Fibroblast of skin of back (primary cell): ENCODE results near the gene COL4A6.
A peak's percentile ranks its signal among the peaks of the same experiment; 100 is the strongest.

ENCODE experiments used
- DNase-seq: peaks from one replicate; pipeline ENCODE4 v3.0.0-alpha.2; 2013

COL4A6 gene

DNA sequence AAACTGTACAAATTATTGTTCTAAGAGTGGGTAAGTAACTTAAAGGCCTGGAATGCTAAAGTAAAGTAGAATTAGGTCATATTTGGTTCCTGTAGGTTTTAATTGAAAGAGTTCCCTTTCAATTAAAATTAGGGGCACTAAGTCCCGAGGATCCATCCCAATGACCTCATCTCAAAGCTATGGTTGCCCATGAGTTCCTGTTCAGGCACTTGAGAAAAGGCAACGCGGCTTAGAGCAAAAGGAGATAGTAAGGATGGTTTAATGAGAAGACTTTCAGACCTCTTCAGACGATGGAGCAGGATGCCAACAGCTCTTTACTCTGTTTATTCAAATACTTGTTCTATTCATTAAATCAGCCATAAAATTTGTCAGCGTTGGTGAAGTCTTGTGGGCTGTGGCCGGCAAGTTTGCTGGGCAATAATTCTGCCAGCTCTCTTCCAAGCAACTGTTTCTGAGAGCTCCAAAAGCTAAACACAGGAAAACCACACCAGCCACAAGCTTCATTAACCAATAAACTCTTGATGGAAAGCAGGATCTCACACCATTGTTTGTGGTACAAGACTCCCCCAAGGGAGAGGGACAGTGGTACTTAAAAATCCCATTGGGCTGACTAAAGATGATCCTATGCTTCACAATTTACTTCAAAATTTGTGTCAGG, 167.4 kb downstream of the COL4A6 start:
- peak; percentile 21 for DNase-seq

GRCh38 chrX:108270280-108270679, 167.9 kb downstream of the COL4A6 start:
- DNase-seq: no peak

DNA sequence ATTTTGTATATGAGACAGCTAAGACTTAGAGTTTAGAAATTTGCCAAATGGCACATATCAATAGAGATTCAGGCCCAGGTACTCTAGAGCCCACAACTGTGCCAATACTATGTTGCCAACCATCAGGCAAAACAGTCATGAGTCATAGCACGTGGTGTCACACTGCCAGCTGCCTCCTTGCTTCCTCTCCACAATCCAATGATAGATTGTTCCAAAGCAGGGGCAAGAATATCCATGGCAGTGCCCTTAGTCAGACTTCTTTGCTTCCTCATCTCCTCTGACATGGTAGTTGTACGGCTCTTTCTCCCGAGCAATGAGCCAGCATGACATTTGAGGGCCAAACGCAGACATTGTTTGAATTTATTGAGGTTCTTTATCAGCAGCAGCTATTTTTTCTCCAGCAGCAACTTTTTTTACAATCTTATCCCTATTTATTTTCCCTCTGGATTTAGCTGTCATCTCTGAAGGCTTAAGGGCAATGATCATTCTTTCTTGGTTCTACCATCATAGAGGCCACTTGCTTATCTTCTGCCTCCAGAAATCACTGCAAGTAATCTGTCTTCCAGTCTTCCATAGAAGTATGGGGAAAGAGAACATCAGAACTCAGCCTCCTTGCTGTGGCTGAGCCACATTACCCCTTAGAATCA, 169.7 kb downstream of the COL4A6 start:
- DNase-seq: peak; percentile 5

GRCh38 chrX:108267557-108267956, 170.7 kb downstream of the COL4A6 start:
- DNase-seq: no peak

GRCh38 chrX:108264376-108264775, 173.8 kb downstream of the COL4A6 start:
- no peak for DNase-seq

DNA sequence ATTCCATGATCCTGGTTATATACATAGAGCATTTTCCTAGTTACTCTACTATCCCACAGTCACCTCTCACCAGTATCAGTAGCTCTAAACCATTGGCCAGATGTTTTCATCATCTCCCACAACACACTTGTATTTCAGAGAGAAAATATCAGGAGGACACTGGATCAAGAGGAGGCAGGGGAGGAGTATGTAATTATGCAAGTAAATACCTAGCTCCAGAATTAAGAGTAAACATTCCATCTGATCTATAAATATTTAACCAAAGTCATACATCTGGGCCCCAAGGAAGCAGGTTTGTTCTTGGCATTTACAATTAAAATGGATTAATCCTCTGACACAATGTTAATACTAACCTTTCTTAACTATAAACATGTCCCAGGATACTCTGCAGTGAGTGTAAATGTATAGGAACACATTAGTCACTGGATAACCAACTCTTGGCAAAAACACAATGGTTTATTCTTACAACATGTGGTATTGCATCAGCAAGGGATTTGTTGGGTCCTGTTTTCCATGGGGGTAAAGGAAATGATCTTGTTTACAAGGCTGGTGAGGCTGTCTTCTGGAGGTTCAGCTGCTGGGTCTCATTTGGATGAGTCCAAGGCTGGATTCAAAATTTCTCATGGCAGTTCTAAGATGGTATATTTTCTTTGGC, 176.5 kb downstream of the COL4A6 start:
- DNase-seq: peak; percentile 0

DNA sequence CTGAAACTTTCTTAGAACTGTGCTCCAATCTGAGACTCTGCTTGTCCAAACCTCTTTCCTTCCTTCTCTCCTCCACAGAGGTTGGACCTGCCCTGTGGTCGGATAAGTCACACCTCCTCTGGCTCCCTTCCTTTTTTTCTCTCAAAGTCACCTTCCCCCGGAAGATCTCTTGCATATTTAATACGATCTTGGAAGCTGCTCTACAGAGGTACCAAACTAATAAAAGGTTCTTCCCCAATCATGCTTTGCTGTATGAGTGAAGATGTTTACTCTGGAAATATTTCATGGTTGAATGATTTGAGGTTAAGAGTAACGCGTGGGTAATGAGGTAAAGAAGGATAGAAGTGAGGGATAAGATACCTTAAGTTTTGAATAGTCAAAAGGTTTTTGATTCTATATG, 180.7 kb downstream of the COL4A6 start:
- DNase-seq: no peak

- no peak for DNase-seq
Measured at GRCh38 chrX:108254636-108255035, 183.6 kb downstream of the COL4A6 start.

- no peak for DNase-seq
Measured at GRCh38 chrX:108250654-108251579, 187.3 kb downstream of the COL4A6 start.

DNA sequence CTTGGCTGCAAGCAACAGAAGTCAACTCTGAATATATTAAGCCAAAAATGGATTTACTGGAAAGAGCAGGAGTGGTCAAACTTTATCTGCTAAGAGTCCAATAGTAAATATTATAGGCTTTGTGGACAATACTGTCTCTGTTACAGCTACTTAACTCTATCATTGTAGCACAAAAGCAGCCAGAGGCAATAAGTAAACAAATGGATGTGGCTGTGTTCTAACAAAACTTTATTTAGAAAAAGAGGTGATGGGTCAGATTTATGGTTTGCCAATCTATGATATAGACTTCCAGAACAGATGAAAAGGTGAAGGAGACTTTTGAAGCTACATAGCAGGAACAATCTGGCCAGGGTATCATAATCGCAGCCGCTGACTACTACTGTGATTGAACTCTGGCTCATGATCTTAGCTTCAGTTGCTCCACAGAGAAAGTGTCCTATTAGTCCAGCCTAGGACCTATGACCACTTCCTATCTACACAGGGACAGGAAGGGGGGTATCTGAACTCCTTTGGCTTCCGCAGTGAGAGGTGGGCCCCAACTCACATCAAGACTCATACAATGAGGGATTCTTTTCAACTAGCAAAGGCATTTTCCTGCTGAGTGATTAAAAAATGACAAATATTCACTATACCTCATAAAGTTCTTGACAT, 191.8 kb downstream of the COL4A6 start:
- DNase-seq: no peak

DNA sequence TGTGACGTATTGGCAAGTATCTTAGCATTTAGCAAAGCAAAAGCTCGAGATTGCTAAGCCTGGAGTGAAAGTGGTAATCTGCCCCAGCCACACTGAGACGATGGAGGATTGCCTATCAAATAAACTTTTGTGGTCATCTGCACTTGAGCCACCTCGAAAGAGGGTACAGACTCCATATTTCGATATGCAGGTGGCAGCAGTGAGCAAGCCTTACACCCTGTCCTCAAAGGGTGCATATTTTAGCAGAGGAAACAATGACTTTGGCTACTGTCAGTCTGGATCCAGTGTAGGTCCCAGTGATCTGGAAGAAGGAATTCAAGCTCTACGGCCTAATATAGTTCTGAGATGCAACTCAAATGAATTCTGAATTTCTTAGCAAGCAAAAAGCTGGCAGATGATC, 192.8 kb downstream of the COL4A6 start:
- no peak for DNase-seq

DNA sequence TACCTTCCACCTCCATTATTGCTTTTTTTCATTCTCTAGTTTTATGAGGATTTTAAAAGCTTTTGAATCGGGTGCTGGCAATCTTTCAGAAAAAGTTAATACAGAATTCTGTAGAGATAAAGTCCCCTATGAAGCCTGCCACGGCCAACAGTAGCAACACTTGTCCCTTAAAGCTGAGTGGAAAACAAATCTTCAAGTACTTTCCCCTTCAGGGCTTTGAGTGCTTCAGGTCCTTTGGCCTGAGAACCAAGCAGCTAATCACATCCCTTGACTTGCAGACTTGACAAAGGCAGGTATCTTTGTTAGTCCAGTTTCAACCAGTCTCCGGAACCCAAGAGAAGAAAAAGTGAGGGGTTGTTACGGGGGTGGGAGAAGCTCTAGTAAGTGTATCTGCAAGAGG, 202.2 kb downstream of the COL4A6 start:
- DNase-seq: no peak

DNA sequence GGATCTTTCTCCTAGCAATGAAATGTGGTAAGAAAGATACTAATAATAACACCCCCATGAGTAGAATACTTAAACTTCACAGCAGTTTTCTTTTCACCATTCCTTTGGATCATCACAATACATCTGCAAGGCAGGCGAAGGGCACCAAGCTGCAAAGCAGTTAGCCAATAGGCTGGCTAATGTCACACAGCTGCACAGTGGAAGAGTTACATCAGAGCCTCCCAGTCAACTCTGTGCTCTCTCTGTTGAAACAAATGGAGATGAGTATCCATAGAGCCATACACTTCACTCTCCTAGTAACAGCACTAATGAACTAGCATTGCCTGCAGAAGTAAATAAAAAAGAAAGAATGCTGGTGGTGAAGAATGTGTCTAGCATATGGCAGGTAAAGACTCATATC, 207.6 kb downstream of the COL4A6 start:
- DNase-seq: no peak

GRCh38 chrX:108224727-108225621, 213.2 kb downstream of the COL4A6 start:
- peak; percentile 27 for DNase-seq

DNA sequence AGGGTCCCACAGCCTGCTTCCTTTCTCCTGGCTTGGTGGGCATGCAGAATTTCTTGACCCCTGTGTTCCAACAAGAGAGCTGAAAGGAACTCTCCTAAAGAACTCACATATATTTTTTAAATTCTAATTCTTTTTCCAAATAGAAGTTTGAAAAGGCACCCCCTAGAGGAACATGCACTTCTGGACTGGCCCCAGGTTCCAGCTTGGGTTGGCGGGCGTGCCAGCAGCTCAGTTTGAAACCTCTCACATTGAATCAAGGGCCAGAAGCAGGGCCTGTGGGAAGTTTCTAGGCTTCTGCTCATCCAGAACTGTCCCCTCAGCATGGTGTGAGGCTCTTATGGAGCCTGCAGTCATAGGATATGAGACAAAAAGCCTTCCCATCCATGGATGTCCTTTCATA, 214.0 kb downstream of the COL4A6 start:
- DNase-seq: no peak

DNA sequence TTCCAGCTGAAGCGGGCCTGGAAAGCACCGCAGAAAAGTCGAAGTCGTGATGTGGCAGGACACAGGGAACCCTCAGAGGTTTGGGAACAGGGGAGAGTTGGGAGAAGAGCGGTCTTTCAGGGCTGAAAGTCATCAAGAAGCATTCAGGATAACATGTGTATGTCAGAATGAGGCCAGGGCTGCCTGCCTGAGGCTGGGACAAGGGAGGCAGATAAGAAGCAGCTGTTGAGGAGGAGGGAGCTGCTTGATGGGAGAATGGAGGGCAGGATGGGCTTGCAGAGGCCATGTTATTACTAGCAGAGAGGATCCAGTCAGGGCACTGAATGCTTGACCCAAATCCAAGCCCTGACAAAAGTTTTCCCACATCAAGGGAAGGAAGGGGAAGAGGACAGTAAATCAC, 214.6 kb downstream of the COL4A6 start:
- DNase-seq: no peak

- no peak for DNase-seq
Measured at GRCh38 chrX:108221301-108221864, 216.8 kb downstream of the COL4A6 start.

- DNase-seq: no peak
Measured at GRCh38 chrX:108219949-108220601, 218.1 kb downstream of the COL4A6 start.

GRCh38 chrX:108217876-108218275, 220.3 kb downstream of the COL4A6 start:
- DNase-seq: no peak

DNA sequence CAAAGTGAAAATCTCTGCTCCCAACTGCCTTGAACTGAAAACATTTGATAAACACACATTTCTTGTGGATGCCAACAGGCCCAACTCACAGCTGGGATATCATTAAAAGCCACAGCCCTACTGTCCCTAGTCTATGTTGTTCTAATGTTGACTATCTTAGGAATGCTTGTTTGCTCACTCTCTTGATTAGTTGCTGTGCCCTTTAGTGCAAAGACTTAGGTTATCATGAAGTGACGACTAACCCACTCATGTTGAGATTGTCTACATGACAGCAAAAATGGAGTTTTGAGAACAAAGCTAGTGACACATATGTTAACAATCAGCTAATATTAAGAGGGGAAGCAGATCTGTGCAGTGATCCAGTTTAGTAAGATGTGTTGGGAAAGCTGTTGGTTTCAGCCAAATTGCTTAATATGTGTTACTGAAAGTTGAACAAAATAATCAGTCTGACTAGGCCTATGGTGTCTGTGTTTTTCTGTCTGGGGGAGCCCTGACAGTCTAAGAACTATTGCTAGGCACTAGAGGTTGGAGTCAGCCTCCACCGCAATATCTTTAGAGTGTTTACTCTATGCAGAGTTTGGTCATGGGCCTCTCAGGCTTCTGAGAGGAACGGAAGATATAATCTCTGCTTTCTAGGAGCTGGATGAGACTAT, 221.2 kb downstream of the COL4A6 start:
- no peak for DNase-seq
